Measurements from ENCODE around the gene VPS13C.
A peak's percentile ranks its signal among the peaks of the same experiment; 100 is the strongest.
"Not testable (repeated sequence)": the region's sequence is repeated elsewhere in the genome, so short reads cannot be mapped to it uniquely, and the experiment has no call there.

VPS13C gene

DNA sequence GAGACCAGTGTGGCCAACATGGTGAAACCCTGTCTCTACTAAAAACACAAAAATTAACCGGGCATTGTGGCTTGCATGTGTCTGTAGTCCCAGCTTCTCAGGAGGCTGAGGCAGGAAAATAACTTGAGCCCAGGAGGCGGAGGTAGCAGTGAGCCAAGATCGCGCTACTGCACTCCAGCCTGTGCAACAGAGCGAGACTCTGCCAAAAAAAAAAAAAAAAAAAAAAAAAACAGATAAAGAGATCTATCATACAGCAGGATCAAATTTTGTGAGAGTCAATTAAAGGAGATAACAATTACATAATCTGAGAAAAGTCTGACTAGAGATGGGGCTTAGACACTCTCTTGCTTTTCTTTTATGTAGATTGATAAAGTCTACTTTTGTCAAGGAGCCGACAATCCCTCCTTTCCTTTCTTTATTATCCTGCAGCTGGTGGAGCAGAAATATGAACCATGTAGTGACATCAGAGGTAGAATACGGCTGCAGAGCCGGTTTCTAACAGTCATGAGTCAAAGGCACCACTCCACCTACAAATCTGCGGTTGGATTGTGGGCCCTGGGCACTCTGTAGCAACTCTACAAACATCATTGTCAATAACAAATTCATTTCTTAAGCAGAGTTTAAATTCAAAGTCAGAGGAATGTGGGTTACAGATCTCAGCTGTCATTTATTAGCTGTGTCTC is 15.5 kb upstream of the VPS13C start:
- no peak for DNase-seq

DNA sequence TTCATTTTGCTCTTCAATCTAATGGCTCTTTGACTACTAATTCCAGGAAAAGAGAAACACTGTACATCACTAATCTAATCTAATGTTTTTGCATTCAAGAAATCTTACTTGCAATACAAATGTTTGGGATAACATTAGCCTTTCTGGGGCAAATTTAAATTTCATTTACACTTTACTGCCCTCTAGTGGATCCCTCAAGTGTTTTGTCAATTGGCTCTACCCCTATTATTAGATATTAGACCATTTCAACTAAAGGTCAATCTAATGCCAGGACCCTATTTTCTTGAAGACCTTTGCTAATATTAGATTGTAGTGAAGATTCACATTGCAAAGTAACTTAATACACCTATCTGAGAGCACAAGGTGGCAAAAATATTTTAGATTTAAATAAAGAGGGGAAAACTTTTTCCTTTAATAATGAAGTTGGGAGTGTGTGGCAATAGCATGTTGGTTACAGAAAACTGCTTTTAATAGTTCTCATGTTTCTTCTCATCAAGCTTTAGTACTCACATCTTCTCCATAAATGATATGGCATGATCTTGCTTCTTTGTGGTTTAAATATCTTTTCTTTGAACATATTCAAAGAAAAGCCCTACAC is 11.6 kb upstream of the VPS13C start:
- DNase-seq = no peak

DNA sequence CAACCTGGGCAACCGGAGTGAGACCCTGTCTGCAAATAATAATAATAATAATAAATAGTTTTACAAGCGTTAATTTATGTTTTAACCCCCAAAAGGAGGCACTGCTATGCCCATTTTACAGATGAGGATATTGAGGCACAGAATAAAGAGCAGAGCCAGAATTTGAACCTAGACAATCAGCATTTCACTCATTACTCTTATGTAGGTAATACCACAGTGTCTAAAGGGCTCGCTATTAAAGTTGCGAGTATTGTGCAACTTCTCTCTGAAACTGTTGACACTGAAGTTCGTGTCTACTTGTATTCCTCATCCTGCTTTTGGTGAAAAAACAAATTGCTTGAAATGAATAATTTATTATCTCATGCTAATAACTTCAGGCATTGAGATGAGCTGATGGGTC is 9.3 kb upstream of the VPS13C start:
- no peak for DNase-seq

DNA sequence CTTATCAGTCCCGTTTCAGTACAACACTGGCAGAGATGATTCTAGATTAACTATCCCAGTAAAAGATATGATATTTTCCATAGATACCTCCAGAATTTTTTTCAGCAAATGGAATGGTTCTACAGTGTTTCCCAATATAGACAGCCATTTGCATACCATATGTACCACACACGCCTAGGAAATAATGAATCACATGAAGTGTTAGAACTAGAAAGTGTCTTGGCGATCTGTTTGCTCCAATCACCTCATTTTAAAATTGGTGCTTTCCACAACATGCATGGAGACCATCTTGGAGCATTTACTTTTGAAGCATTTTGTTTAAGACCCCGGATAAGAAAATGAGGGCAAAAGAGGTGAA is 8.5 kb upstream of the VPS13C start:
- DNase-seq = no peak

DNA sequence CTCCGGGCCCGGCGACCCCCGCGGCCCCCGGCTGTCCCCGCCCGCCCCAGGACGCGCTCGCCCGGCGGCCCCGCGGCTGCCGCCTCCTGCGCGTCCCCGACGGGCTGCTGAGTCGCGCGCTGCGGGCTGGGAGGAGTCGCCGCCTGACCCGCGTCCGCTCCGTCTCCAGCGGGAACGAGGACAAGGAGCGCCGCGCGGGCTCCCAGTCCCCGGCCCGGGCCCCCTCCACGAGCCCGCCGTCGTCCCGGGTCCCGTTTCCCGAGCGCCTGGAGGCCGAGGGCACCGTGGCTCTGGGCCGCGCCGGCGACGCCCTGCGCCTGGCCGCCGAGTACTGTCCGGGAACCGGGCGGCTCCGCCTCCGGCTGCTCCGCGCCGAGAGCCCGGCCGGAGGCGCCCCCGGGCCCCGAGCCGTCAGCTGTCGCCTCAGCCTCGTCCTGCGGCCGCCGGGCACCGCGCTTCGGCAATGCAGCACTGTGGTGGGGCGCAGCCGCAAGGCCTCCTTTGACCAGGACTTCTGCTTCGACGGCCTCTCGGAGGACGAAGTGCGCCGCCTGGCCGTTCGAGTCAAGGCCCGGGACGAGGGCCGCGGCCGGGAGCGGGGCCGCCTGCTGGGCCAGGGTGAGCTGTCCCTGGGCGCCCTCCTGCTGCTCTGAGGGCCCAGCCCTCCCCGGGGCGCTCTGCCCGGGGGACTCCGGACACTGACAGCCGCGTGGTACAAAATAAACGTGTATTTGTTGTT is 8.0 kb upstream of the VPS13C start:
- DNase-seq = peak in 1 of 2 experiments; percentile 18

DNA sequence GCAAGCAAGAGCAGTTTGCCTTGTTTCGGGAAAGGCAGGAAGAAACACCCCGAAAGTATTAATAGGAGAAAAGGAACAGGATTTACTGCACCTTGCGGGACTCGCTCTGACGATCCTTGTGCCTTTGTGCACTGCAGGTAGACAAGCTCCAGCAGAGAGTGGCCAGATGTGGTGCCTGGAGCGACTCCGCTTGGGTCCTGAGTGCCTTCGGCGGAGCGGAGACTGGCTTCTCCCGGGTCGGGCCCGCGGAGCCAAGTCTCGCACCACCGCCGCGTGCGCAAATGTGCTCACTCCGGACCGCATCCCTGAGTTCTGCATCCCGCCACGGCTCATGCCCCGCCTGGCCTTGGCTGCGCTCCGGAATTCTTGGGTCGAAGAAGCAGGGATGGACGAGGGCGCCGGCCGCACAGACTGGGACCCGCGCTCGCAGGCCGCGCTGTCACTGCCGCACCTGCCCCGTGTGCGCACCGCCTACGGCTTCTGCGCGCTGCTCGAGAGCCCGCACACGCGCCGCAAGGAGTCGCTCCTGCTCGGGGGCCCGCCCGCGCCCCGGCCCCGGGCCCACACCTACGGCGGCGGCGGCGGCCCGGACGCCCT is 7.3 kb upstream of the VPS13C start:
- peak; percentile 30 to 37 for DNase-seq

DNA sequence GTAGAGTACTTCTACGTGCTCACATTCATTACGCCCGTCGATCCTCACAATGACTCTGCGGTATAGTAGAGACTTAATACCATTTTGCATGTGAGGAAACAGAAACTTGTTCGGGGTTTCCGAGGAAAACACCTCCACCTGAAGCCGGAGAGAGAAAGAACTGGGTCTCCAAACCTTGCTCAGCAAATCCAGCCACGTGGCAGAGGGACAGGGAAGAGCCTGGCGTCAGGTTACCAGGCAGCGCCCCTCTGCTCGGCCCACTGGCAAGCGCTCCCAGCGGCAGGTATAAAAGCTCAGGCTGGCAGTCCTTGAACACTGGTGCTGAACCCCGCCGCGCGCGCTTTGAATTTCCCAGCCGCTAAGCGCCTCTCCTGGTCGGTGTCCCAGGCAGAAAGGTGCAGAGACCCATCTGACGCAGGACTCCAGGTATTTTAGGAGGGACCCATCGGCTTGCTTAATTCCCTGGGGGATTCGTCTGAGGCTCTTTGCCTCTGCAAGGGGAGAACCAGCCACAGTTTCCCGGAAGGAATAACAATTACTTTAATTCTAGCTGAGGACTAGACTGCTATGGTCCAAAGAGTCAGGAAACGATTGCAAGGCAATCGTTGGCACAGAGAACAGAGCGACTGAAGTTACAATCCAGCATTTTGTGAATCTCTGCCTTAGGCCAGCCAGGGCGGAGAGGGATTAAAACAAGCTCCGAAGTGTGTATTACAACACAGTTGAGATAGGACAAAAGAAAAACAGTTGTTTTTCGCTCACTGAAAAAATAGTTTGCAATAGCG is 6.6 kb upstream of the VPS13C start, which contains the start of gene C2CD4A:
C2CD4A (plus strand) TSS at position 315 of the 785 bp plus-strand sequence. CDS start 637 bp downstream, outside the sequence.
- DNase-seq = peak; percentile 53 to 55

DNA sequence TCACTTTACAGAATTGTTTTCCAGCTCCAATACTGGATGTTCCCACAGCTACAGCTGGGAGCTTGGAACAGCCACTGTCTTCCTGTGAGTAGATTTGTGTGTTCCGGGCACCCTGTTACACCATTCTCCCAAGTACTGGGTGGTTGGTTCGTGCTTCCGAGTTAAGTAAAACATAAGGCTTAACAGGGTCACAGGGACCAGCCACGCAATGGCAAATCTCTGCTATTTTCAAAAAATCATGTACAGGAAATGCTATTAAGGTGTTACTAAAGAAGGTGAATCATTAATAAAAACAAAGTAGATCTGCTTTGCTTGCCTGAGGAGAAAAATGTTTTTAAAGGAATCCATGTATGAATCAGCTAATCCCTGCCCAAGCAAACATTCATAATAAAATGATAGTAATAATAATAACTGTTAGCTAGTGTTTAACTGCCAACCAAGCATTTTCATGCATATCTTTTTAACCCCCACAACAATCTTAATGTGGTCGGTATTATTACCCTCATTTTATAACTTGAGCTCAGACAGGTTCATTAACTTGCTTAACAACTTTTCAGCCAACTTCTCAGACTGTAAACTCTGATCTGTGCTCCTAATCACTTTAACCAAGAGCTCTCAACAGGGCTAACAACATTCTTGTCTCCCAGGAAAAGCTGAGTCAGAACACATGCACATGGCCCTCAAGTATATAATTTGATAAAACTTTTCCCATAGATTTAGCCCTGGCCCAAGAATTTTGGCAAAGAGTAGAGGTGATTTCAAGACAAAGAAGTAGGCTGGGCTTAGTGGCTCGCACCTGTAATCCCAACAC is 3.8 kb upstream of the VPS13C start:
- no peak for DNase-seq

DNA sequence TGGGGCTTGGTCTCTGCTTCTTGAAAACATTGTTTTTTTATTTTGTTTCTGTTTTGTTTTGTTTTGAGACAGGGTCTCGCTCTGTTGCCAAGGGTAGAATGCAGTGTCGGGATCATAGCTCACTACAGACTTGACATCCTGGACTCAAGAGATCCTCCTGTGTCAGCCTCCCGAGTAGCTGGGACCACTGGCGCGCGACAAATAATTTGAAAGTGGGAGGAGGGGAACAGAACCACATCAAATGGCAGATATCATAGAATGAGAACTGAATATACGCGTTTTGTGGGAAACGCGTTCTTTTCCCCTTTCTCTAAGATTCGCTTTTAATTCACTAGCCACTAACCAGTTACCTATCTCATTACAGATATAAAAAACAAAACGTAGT is 641 bp upstream of the VPS13C start:
- DNase-seq = no peak

DNA sequence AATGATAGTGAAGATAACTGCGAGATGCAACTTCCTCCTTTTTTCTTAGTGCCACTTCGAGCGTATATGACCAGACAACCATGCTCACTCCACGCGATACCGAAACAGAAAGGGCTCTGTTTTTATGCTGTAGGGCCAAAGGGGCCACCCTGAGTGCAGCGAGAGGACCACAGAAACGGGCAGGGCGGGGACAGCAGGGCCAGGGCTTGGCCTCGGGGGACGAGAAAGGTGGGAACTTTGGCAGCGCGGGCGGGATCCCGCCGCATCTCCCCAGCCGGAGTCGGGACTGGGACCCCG is 483 bp downstream of the VPS13C start:
- peak; percentile 35 to 57 for DNase-seq

DNA sequence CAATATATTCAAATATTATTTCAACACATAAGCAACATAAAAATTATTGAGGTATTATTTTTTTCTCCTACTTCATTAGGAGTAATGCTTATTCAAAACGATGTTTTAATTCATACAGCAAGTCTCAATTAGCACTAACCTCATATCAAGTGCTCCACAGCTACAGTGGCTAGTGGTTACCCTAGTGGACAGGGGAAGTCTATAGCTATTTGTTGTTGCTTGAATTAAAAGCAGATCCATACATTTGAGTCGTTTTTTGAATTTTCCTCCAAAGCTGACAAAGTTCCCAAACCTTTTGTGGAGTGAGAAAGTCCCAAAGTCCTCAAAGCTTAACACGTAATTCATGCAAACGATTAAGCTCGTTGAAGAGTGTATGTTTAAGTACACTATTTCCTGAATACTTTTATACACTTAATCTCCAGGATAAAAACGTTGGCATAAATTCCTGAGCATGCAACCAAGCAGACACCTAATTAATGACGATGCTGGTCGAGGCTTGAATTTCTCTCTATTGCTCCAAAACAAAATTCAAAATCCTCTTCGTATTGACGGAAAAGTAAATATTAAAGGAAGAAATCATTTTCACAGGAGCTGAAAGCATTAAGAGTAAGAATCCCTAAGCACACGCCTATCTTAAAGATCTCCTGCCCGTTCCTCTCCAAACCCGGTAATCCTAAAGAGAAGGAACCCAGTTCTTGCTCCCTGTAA is 985 bp downstream of the VPS13C start:
- DNase-seq = no peak

DNA sequence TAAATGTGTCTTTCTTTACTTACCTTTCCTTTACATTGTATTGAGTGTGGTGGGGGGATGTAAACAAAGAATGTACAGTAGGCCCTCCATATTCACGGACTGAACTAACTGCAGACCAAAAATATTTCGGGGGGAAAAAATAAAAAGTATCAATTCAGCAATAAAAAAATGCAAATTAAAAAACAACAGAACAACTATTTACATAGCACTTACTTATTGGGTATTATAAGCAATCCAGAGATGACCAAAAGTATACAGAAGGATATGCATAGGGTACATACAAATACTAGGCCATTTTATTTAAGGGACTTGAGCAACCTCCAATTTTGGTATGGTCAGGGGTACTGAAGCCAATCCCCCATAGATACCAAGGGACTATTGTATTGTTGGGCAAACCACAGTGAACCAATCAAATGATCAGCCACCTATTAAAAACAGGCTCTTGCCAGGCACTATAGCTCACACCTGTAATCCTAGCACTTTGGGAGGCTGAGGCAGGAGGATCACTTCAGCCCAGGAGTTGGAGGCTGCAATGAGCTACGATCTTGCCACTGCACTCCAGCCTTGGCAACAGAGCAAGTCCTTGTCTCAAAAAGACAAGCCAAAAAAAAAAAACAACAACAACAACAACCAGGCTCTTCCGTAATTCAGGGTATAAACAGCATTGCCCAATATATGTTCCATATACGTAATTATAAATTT is 1.8 kb downstream of the VPS13C start:
- no peak for DNase-seq

DNA sequence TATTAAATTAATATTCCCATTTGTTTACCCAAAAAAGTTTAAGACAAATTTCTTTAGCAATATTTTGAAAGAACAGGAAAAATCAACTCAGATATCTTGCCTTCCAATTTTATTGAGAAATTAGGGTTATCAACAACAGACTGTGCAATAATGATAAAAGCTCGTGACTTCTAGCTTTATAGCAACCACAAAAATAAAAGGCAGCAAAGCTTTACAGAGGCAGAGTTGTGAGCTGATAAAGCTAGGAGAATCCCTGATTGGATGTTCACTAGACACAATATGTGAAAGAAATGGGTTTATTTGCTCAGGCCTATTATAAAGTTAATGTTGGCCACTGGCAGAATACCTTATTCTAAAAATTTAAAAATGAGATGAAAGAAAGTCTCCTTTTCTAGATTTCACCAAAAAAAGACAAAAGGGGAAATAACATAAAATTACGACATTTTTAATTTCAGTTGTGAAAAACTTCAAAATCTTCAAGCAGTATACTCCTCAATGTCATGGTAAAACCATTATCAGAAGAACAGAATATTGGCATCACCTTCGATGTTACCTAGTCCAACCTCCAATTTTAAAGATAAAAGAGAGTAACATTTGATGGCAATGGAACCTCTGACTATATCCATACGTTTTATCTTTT is 2.8 kb downstream of the VPS13C start:
- no peak for DNase-seq

DNA sequence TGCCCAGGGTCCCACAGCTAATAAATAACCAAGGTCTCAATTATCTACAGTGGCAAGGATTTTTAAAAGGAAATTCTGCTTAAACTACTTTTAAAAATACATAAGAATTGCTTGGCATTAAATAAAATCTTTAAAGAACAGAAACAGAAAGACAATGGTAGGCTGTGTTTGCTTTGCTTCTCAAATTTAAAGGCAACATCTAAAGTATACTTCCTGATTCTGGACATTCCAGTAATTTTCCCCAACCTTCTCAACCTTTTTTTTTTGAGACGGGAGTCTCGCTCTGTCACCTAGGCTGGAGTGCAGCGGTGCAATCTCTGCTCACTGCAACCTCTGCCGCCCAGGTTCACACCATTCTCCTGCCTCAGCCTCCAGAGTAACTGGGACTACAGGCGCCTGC is 5.3 kb downstream of the VPS13C start:
- no peak for DNase-seq

DNA sequence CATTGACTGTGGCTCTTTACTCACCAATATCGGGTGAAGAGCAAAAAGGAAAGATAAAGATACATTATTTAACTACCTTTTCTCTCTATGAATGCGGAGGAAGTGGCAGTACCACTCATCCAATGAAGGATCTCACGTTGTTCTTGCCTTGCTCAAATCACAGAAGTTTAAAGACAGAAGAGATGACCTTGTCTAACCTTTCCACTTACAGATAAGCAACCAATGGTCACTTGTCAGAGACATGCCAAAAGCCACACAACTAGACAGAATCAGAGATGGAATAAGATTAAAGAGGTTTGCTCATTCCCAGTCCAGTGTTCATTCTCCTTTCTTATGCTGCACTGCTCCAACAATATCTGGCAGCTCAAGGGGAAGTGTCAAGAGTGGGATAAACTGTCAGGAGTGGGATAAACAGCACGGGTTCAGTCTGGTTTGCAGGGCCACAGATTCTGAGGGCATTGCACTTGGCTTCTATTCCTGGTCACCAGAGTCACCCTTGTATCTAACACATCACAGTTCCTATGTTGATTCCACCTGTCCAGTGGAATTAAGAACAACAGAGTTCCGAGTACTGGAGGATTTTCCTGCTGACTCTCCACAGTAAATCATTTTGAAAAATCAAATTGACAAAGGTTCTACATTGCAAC is 6.7 kb downstream of the VPS13C start:
- no peak for DNase-seq

DNA sequence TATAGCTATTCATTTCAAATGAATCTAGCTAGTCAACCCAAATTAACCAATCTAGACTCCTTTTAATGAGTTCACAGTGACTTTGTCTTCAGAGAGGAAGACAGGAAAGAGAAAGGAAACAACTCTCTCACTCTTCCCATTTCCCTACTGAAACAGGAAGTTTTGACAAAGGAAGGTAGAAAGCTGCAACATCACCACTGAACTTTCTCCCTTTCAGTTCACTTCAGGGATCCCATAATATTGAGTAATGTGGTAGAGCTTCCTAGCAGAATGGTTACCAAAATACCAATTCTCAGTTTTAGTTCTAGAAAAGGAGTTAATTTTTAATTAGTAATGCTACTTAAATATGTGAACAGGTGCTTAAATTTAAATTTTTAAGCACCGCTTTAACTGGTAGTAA is 7.5 kb downstream of the VPS13C start:
- DNase-seq = no peak

DNA sequence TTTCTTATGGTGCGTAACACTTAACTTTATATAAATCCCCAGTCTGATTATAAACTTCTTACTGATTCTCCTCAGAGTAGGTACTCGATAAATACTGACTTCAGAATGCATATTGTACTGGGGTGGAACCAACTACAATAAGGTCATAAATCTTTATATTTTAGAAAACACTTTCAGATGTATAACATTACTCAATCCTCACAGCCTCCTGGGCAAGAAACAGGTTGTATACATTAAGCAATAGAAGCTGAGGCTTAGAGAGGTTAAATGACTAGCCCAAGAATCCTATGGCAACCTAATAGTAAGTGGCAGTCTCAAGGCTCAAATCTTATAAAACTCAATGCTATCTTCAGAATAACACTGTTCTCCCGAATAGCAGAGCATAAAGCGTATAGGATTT is 9.1 kb downstream of the VPS13C start:
- no peak for DNase-seq

DNA sequence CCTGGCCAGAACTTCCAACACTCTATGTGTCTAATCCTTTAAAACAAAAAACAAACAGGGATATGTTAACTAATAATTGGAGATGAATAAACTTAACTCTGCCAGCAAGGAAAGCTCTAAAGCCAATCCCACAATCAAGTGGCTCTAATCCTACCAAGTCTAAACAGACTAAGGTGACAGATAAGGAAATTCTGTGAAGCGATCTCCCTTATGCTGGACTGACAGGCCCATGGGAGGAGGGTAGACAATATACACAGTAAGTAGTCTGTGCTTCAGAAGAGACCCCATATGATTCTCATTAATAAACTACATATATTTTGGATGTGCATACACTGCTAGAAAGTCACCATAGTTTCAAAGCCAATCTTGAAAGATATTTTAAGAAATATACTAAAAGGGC is 10.1 kb downstream of the VPS13C start:
- no peak for DNase-seq

DNA sequence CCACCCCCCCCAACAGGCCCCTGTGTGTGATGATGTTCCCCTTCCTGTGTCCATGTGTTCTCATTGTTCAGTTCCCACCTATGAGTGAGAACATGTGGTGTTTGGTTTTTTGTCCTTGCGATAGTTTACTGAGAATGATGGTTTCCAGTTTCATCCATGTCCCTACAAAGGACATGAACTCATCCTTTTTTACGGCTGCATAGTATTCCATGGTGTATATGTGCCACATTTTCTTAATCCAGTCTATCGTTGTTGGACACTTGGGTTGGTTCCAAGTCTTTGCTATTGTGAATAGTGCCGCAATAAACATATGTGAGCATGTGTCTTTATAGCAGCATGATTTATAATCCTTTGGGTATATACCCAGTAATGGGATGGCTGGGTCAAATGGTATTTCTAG is 12.0 kb downstream of the VPS13C start:
- not testable (repeated sequence) for DNase-seq

DNA sequence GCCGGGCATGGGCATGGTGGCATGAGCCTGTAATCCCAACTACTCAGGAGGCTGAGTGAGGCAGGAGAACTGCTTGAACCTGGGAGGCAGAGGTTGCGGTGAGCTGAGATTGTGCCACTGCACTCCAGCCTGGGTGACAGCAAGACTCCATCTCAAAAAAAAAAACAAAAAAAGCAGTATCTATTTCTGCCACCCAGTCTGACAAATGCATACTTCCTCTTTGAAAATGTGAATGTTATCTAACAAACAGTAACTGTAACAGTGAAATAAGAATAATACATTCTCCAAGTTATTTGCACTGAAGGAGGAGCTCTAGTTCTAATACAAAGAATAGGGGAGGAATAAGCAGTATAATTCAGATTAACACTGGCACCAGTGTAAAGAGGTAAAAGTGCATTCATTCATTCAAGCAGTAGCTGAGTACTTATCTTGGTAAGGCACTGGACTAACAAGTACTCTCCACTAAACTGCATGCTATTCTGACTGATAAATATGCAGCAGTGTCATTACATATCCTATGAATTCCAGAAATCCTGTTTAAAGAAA is 12.9 kb downstream of the VPS13C start:
- no peak for DNase-seq

Measured in stimulated activated CD4-positive, alpha-beta T cell treated with anti-CD3 and anti-CD28 coated beads, Interleukin-4, amount 100 ng/mL, for 4 hours (primary cell).